HepG2 (cell line): ENCODE data around the gene PEX13. TPM values are rescaled to one million over a fixed set of nuclear protein-coding genes. Genes with fewer than 3 reads are reported as not detected.

Source experiments
- ATAC-seq: fragments of 200-7000 bp; cut with Tn5 transposase; 3 replicates; pipeline ENCODE4 v1.9.1; 2020; ENCODE audit warnings: mild to moderate bottlenecking, moderate library complexity
- BruUV-seq: library from RNA; stranded (reverse); fragments of 400-500 nt; replicated peaks from 2 replicates; lab custom pipeline; 2021; lab: Mats Ljungman, UMichigan
- CTCF ChIA-PET: fragments of 300-600 bp; formaldehyde crosslinking; extraction: SDS; loops from one replicate; lab custom pipeline; 2021; ENCODE audit warnings: low total read pairs, inconsistent platforms, low intra/inter-chr PET ratio; lab: Yijun Ruan, JAX
- POLR2A ChIA-PET: fragments of 350-600 bp; sonication (Branson Sonifier 250); formaldehyde crosslinking; loops from one replicate; lab custom pipeline; 2020; ENCODE audit warnings: antibody characterized with exemption, inconsistent platforms; lab: Yijun Ruan, JAX
- DNase-seq: peaks from one replicate; pipeline ENCODE4 v3.0.0-alpha.2; 2015; ENCODE audit warnings: low spot score
- FAIRE-seq: peaks from 3 replicates; lab custom pipeline; 2011; peaks lifted over from hg19 to GRCh38; lab: Jason Lieb, UNC
- H2AFZ ChIP-seq: one replicate; pipeline ENCODE4 v1.6.1; 2011; ENCODE audit warnings: low read length, inconsistent platforms
- H3K27ac ChIP-seq: fragments of 300-600 bp; 3 replicates; pipeline ENCODE4 v1.8.0; 2011; ENCODE audit warnings: mixed run types, mild to moderate bottlenecking, mixed read lengths, low read length, inconsistent platforms; ENCODE audit not compliant: insufficient read depth; ENCODE audit errors: extremely low read length
- H3K27me3 ChIP-seq, 2 experiments: fragments of 200-600 bp in 1 of 2; 2 replicates in 1 of 2; 3 replicates in 1 of 2; pipeline versions ENCODE4 v1.6.0 to v1.8.0; 2011; ENCODE audit warnings: low read length in 2 of 2, mild to moderate bottlenecking in 2 of 2, moderate library complexity in 2 of 2, inconsistent platforms in 1 of 2; ENCODE audit not compliant: insufficient read depth in 2 of 2, control insufficient read depth in 1 of 2
- H3K36me3 ChIP-seq, 2 experiments: fragments of 200-600 bp in 1 of 2; replicated peaks in 1 of 2; 2 replicates in 1 of 2; 3 replicates in 1 of 2; pipeline versions ENCODE4 v1.5.1 to v1.8.0; 2011; ENCODE audit warnings: low read length in 2 of 2, inconsistent platforms in 1 of 2; ENCODE audit not compliant: insufficient read depth in 2 of 2, control insufficient read depth in 1 of 2
- H3K4me1 ChIP-seq: 2 replicates; pipeline ENCODE4 v1.5.1; 2012; ENCODE audit warnings: low read length, inconsistent platforms; ENCODE audit not compliant: insufficient read depth
- H3K4me2 ChIP-seq: 2 replicates; pipeline ENCODE4 v1.6.0; 2011; ENCODE audit warnings: low read depth, low read length, inconsistent platforms
- H3K4me3 ChIP-seq, 3 experiments: fragments of 200-600 bp in 1 of 3; sonication (generic), shearing (Covaris generic) in 1 of 3; replicated peaks in 1 of 3; 2 replicates each; pipeline ENCODE4 v1.5.1; 2011 to 2016; ENCODE audit warnings: low read length in 3 of 3, inconsistent platforms in 2 of 3, low read depth in 2 of 3, mild to moderate bottlenecking in 2 of 3, control low read depth in 1 of 3, mixed read lengths in 1 of 3; ENCODE audit not compliant: insufficient read depth in 1 of 3
- H3K79me2 ChIP-seq: one replicate; pipeline ENCODE4 v1.6.1; 2011; ENCODE audit warnings: low read length, inconsistent platforms; ENCODE audit not compliant: insufficient read depth
- H3K9ac ChIP-seq: 2 replicates; pipeline ENCODE4 v1.6.0; 2011; ENCODE audit warnings: mild to moderate bottlenecking, low read depth, low read length, inconsistent platforms; ENCODE audit not compliant: insufficient read depth
- H3K9me3 ChIP-seq: 2 replicates; pipeline ENCODE4 v1.5.1; 2012; ENCODE audit warnings: mild to moderate bottlenecking, low read length
- H4K20me1 ChIP-seq: 2 replicates; pipeline ENCODE4 v1.6.0; 2011; ENCODE audit warnings: inconsistent platforms, mild to moderate bottlenecking, low read length, moderate library complexity; ENCODE audit not compliant: insufficient read depth
- ATF7-NPFF ChIP-seq: sonication (generic); formaldehyde crosslinking; IDR thresholded peaks from 2 replicates; pipeline ENCODE4 v1.8.1; 2023; ENCODE audit warnings: mild to moderate bottlenecking, low read depth, missing genetic modification reagents, moderate library complexity
- CBX5 ChIP-seq: sonication (generic); formaldehyde crosslinking; IDR thresholded peaks from 2 replicates; pipeline ENCODE4 v1.4.0; 2020; ENCODE audit warnings: missing genetic modification reagents, borderline replicate concordance
- CHD4 ChIP-seq: fragments of 200-600 bp; sonication (generic); IDR thresholded peaks from 2 replicates; pipeline ENCODE4 v1.7.0; 2017; ENCODE audit warnings: mild to moderate bottlenecking, low read length, borderline replicate concordance
- DMAP1 ChIP-seq: IDR thresholded peaks from 2 replicates; pipeline ENCODE4 v1.6.1; 2016
- ERF ChIP-seq: IDR thresholded peaks from 2 replicates; pipeline ENCODE4 v1.6.1; 2018; ENCODE audit warnings: missing biosample characterization, missing genetic modification reagents
- ESRRA ChIP-seq: sonication (generic); formaldehyde crosslinking; IDR thresholded peaks from 2 replicates; pipeline ENCODE4 v1.5.1; 2020; ENCODE audit warnings: mild to moderate bottlenecking, low read depth, missing genetic modification reagents
- FOXA3 ChIP-seq: IDR thresholded peaks from 2 replicates; pipeline ENCODE4 v1.6.1; 2016; ENCODE audit warnings: missing genetic modification reagents, missing compliant biosample characterization
- HNF4A ChIP-seq: sonication (generic); formaldehyde crosslinking; IDR thresholded peaks from 2 replicates; pipeline ENCODE4 v1.4.0; 2020; ENCODE audit warnings: missing genetic modification reagents
- JUN ChIP-seq: sonication (generic); formaldehyde crosslinking; IDR thresholded peaks from 2 replicates; pipeline ENCODE4 v1.4.0; 2020; ENCODE audit warnings: mild to moderate bottlenecking, missing genetic modification reagents
- LRRFIP1 ChIP-seq: sonication (generic); formaldehyde crosslinking; conservative IDR thresholded peaks from 2 replicates; pipeline ENCODE4 v1.4.0; 2020; ENCODE audit warnings: missing genetic modification reagents
- MAFF ChIP-seq: IDR thresholded peaks from 2 replicates; pipeline ENCODE4 v1.6.1; 2011; ENCODE audit warnings: low read depth, low read length, improper control_type of control experiment
- MTA3 ChIP-seq: sonication (generic); formaldehyde crosslinking; IDR thresholded peaks from 2 replicates; pipeline ENCODE4 v1.4.0; 2020; ENCODE audit warnings: missing genetic modification reagents
- NONO ChIP-seq, 2 experiments: fragments of 450-650 bp in 1 of 2; sonication (generic) in 1 of 2; formaldehyde crosslinking in 1 of 2; IDR thresholded peaks in 1 of 2; conservative IDR thresholded peaks in 1 of 2; 2 replicates each; pipeline versions ENCODE4 v1.6.1 to v1.8.0; 2017 to 2022; ENCODE audit warnings: mild to moderate bottlenecking in 1 of 2, missing genetic modification reagents in 1 of 2, moderate library complexity in 1 of 2
- PAWR ChIP-seq: sonication (generic); formaldehyde crosslinking; IDR thresholded peaks from 2 replicates; pipeline ENCODE4 v1.4.0; 2020; ENCODE audit warnings: missing genetic modification reagents, mild to moderate bottlenecking, borderline replicate concordance
- RARA ChIP-seq: IDR thresholded peaks from 2 replicates; pipeline ENCODE4 v1.6.1; 2016; ENCODE audit warnings: missing genetic modification reagents, missing compliant biosample characterization
- SMAD1 ChIP-seq: sonication (generic); formaldehyde crosslinking; IDR thresholded peaks from 2 replicates; pipeline ENCODE4 v1.4.0; 2020; ENCODE audit warnings: missing genetic modification reagents, low read depth, mild to moderate bottlenecking, borderline replicate concordance
- SOX13 ChIP-seq, 3 experiments: fragments of 450-650 bp in 1 of 3; sonication (generic) in 1 of 3; formaldehyde crosslinking in 1 of 3; IDR thresholded peaks in 2 of 3; conservative IDR thresholded peaks in 1 of 3; 2 replicates each; pipeline versions ENCODE4 v1.5.0 to v1.6.1; 2016 to 2020; ENCODE audit warnings: antibody characterized with exemption in 1 of 3, mild to moderate bottlenecking in 1 of 3, missing compliant biosample characterization in 1 of 3, missing genetic modification reagents in 1 of 3, moderate library complexity in 1 of 3
- TGIF2 ChIP-seq: IDR thresholded peaks from 2 replicates; pipeline ENCODE4 v1.6.1; 2016; ENCODE audit warnings: control low read depth, missing compliant biosample characterization
- ZNF234 ChIP-seq: sonication (generic); formaldehyde crosslinking; conservative IDR thresholded peaks from 2 replicates; pipeline ENCODE4 v1.5.1; 2020; ENCODE audit warnings: mild to moderate bottlenecking, missing genetic modification reagents
- ZNF264 ChIP-seq: sonication (generic); formaldehyde crosslinking; IDR thresholded peaks from 2 replicates; pipeline ENCODE4 v1.4.0; 2020; ENCODE audit warnings: missing genetic modification reagents
- ZNF3 ChIP-seq: IDR thresholded peaks from 2 replicates; pipeline ENCODE4 v1.7.0; 2017; ENCODE audit warnings: inconsistent platforms
- ZNF33B ChIP-seq: sonication (generic); formaldehyde crosslinking; IDR thresholded peaks from 2 replicates; pipeline ENCODE4 v1.5.1; 2020; ENCODE audit warnings: mild to moderate bottlenecking, missing genetic modification reagents
- ZNF616 ChIP-seq: sonication (generic); formaldehyde crosslinking; IDR thresholded peaks from 2 replicates; pipeline ENCODE4 v1.5.0; 2020; ENCODE audit warnings: low read depth, mild to moderate bottlenecking, missing genetic modification reagents
- ZNF792 ChIP-seq: IDR thresholded peaks from 2 replicates; pipeline ENCODE4 v1.6.1; 2016
- WGBS: methylation state at CpG from one replicate; pipeline ENCODE4 v1.1.6; 2017; ENCODE audit warnings: low lambda C conversion rate; 5-methylcytosine and 5-hydroxymethylcytosine counted together
- in situ Hi-C: cut with HindIII; loops from 2 replicates; pipeline ENCODE4 v1.10.0; 2017; ENCODE audit warnings: low pct_unique_long_range_greater_than_20kb; ENCODE audit not compliant: extremely low pct_ligation_motif_present
- intact Hi-C: fragments of 100-400 bp; cut with micrococcal nuclease; formaldehyde crosslinking; loops from one replicate; pipeline ENCODE4 v1.10.0; 2022; ENCODE audit not compliant: unreplicated experiment
- polyA plus RNA-seq, 8 experiments: library from polyadenylated mRNA; depleted of rRNA in 3 of 8; stranded (reverse) in 7 of 8; unstranded in 1 of 8; fragments of >200 nt; fragmentation: Illumina TruSeq in 4 of 8; extraction: Trizol in 4 of 8; gene quantifications; 2 replicates each; pipeline versions ENCODE4 v1.2.1 to v1.2.3, GENCODE V29; 2011 to 2016; ENCODE audit warnings: low read depth in 4 of 8, missing spikeins in 1 of 8, mixed read lengths in 1 of 8; ENCODE audit not compliant: insufficient read depth in 1 of 8
- total RNA-seq, 5 experiments: library from RNA; depleted of rRNA; stranded (reverse); fragments of >200 nt; fragmentation: Illumina TruSeq; extraction: Trizol; gene quantifications; 2 replicates each; pipeline ENCODE4 v1.2.3, GENCODE V29; 2016; ENCODE audit warnings: low read depth in 1 of 5

Gene PEX13
- total and polyA plus RNA-seq, 2 of the 13 experiments (the other 11 are each of a cell fraction or from before 2014, with no cell fraction given) = 47.9 to 75.9 TPM

GRCh38 chr2:61090386-61090921, 72.9 kb downstream of the PEX13 start:
- Histone ChIP-seq H3K79me2 (no peaks in the 10 kb centered on the region), H3K27me3 (no peaks in the 10 kb centered on the region), H2AFZ (no peak overlapping the region), H3K9ac (no peak overlapping the region), H3K4me3 (no peak overlapping the region), H3K36me3 (peaks cover 5 to 19% of the 10 kb centered on the region in 2 experiments; a peak in 3 of 5 replicates), H3K27ac (peak overlapping the region; percentile 70), H3K9me3 (no peaks in the 10 kb centered on the region), H4K20me1 (no peaks in the 10 kb centered on the region), H3K4me1 (peaks cover 17% of the 10 kb centered on the region), H3K4me2 (no peak overlapping the region)
- WGBS = 72% methylated on average over 5 of the region's 5 CpGs
- ChIA-PET CTCF (no interaction called here), POLR2A (interaction anchor here (0.6 to 1.5 kb wide), 4 partner anchors 9 to 422 kb away, joined by 3 to 5 read pairs (median 4); partner anchors contain the start of gene SANBR)
- peak; percentile 95 for DNase-seq
- BruUV-seq = no TSS peak
- peak; percentile 100 for ATAC-seq
- in situ Hi-C loops = no loop called here
- peak; percentile 67 for FAIRE-seq
- intact Hi-C loops = loop anchor here (1.0 kb wide), 1 partner anchor 25 kb away; the partner anchor contains the start of gene SANBR
- peak; percentile 66 for TF ChIP-seq DMAP1 (CRISPR knock-in tag)
- no peak for TF ChIP-seq PAWR (CRISPR knock-in tag)
- TF ChIP-seq ZNF234 (CRISPR knock-in tag) = no peak
- TF ChIP-seq MAFF = peak; percentile 49
- 0 out of 2 replicates have a peak, but pooled peaks have one; percentile 39 for TF ChIP-seq ERF (CRISPR knock-in tag)
- TF ChIP-seq JUN (CRISPR knock-in tag) = peak; percentile 20; the same call in 1 of the 2 replicates
- peak; percentile 40; the same call in 1 of the 2 replicates for TF ChIP-seq SOX13 (IDR thresholded peaks at IDR 0.05)
- TF ChIP-seq SOX13 (CRISPR knock-in tag; conservative IDR thresholded peaks at IDR 0.05 in 1 of 2, IDR thresholded peaks at IDR 0.05 in 1 of 2) = peak in 1 of 2 experiments; percentile 82; a peak in 2 of 4 replicates
- TF ChIP-seq ZNF264 (CRISPR knock-in tag) = peak; percentile 81
- TF ChIP-seq HNF4A (CRISPR knock-in tag) = peak; percentile 96
- peak; percentile 72 for TF ChIP-seq RARA (CRISPR knock-in tag)
- TF ChIP-seq LRRFIP1 (CRISPR knock-in tag) = no peak
- peak; percentile 78; the same call in 1 of the 2 replicates for TF ChIP-seq ZNF3
- peak; percentile 76; the same call in 1 of the 2 replicates for TF ChIP-seq CBX5 (CRISPR knock-in tag)
- no peak for TF ChIP-seq NONO (IDR thresholded peaks at IDR 0.05)
- peak; percentile 75 for TF ChIP-seq NONO (CRISPR knock-in tag; conservative IDR thresholded peaks at IDR 0.05)
- TF ChIP-seq ATF7-NPFF = no peak
- TF ChIP-seq MTA3 (CRISPR knock-in tag) = no peak
- no peak for TF ChIP-seq ZNF616 (CRISPR knock-in tag)
- TF ChIP-seq FOXA3 (CRISPR knock-in tag) = peak; percentile 65; the same call in 1 of the 2 replicates
- TF ChIP-seq CHD4 = peak; percentile 75; the same call in 1 of the 2 replicates
- TF ChIP-seq TGIF2 (CRISPR knock-in tag) = no peak
- TF ChIP-seq ESRRA (CRISPR knock-in tag) = no peak
- no peak for TF ChIP-seq SMAD1
- TF ChIP-seq ZNF33B = no peak
- TF ChIP-seq ZNF792 (CRISPR knock-in tag) = peak; percentile 74
